WTC11 (cell line): ENCODE results near the gene MAGI2.

ENCODE experiments used
- CTCF ChIP-seq: fragments of 200-600 bp; IDR thresholded peaks from 2 replicates; pipeline ENCODE4 v1.8.0; 2022; ENCODE audit warnings: antibody characterized with exemption
- ELF4 ChIP-seq: sonication (generic); formaldehyde crosslinking; IDR thresholded peaks from 2 replicates; pipeline ENCODE4 v1.8.1; 2022; ENCODE audit warnings: low read depth, mild to moderate bottlenecking, moderate library complexity, missing genetic modification reagents
- ESRRA ChIP-seq: sonication (generic); formaldehyde crosslinking; IDR thresholded peaks from 2 replicates; pipeline ENCODE4 v1.8.1; 2022; ENCODE audit warnings: mild to moderate bottlenecking, missing genetic modification reagents, borderline replicate concordance
- KAT7 ChIP-seq: sonication (generic); formaldehyde crosslinking; IDR thresholded peaks from 2 replicates; pipeline ENCODE4 v1.8.1; 2023; ENCODE audit warnings: missing genetic modification reagents, mild to moderate bottlenecking, borderline replicate concordance
- MYBL2 ChIP-seq: sonication (generic); formaldehyde crosslinking; IDR thresholded peaks from 2 replicates; pipeline ENCODE4 v1.8.1; 2023; ENCODE audit warnings: mild to moderate bottlenecking, moderate library complexity, missing genetic modification reagents
- NR3C1 ChIP-seq: sonication (generic); formaldehyde crosslinking; conservative IDR thresholded peaks from 2 replicates; pipeline ENCODE4 v1.8.1; 2023; ENCODE audit warnings: low read depth, mild to moderate bottlenecking, missing genetic modification reagents
- USF2 ChIP-seq: sonication (generic); formaldehyde crosslinking; IDR thresholded peaks from 2 replicates; pipeline ENCODE4 v1.8.1; 2023; ENCODE audit warnings: mild to moderate bottlenecking, missing genetic modification reagents, moderate library complexity

GRCh38 chr7:78636727-78637126 lies 816.7 kb downstream of the MAGI2 start:
- TF ChIP-seq CTCF (no peak), NR3C1 (no peak), KAT7 (CRISPR knock-in tag) (no peak), ELF4 (no peak), ESRRA (CRISPR knock-in tag) (no peak), USF2 (CRISPR knock-in tag) (no peak), MYBL2 (CRISPR knock-in tag) (no peak)
